Uterus (tissue), 4 donors: ENCODE measurements around the gene VPS50. TPM values are rescaled to one million over a fixed set of nuclear protein-coding genes. Genes with fewer than 3 reads are reported as not detected.

Experiments
- DNase-seq, 2 donors: peaks; one replicate each; pipeline ENCODE4 v3.0.0-alpha.2; 2019 to 2020
- H3K27ac ChIP-seq, 2 donors: fragments of 200-600 bp; sonication (generic); 1 replicate in 1 of 2; 2 replicates in 1 of 2; pipeline ENCODE4 v1.5.1; 2016 to 2018
- H3K27me3 ChIP-seq, 2 donors: fragments of 200-600 bp; sonication (generic); one replicate each; pipeline ENCODE4 v1.5.1; 2018 to 2019; ENCODE audit warnings: control low read depth in 1 of 2
- H3K36me3 ChIP-seq, 2 donors: fragments of 200-600 bp; sonication (generic); one replicate each; pipeline ENCODE4 v1.5.1; 2019; ENCODE audit warnings: control low read depth in 1 of 2
- H3K4me1 ChIP-seq, 2 donors: fragments of 200-600 bp; sonication (generic); one replicate each; pipeline ENCODE4 v1.5.1; 2018 to 2019; ENCODE audit warnings: control low read depth in 1 of 2
- H3K4me3 ChIP-seq, 2 donors: fragments of 200-600 bp; sonication (generic); 1 replicate in 1 of 2; 2 replicates in 1 of 2; pipeline ENCODE4 v1.5.1; 2018 to 2019; ENCODE audit warnings: mild to moderate bottlenecking in 1 of 2
- H3K9me3 ChIP-seq, 2 donors: fragments of 200-600 bp; sonication (generic); one replicate each; pipeline ENCODE4 v1.5.1; 2019; ENCODE audit warnings: control low read depth in 1 of 2
- CTCF ChIP-seq, 4 experiments: fragments of 200-600 bp in 2 of 4; fragments of 450-650 bp in 2 of 4; sonication (generic) in 2 of 4; IDR thresholded peaks; one replicate each; pipeline ENCODE4 v1.5.1; 2016 to 2019; ENCODE audit warnings: antibody characterized with exemption in 4 of 4, mild to moderate bottlenecking in 2 of 4, moderate library complexity in 1 of 4
- POLR2A ChIP-seq, 2 donors: fragments of 450-650 bp; IDR thresholded peaks; one replicate each; pipeline ENCODE4 v1.6.1; 2016; ENCODE audit warnings: antibody characterized with exemption in 2 of 2, mild to moderate bottlenecking in 1 of 2, moderate library complexity in 1 of 2
- intact Hi-C: fragments of 100-400 bp; cut with DNase I; formaldehyde crosslinking; loops from one replicate; pipeline ENCODE4 v1.15.1; 2023; ENCODE audit warnings: low total_unique reads
- total RNA-seq, 4 donors: library from RNA; depleted of rRNA in 3 of 4; stranded (reverse); fragments of >200 nt in 3 of 4; gene quantifications; one replicate each; pipeline versions ENCODE4 v1.1.0 to v1.2.4, GENCODE V29; 2014 to 2023
- donor health status: DM: yes; HTN: yes; CAD: no.

VPS50 gene
- total RNA-seq, 4 donors from 2014 or later = 8.5 to 201 (median 64.6) TPM

GRCh38 chr7:93211228-93211818, 20.8 kb upstream of the VPS50 start:
- H3K27ac ChIP-seq = no peak overlapping the region
- no peak for DNase-seq
- H3K9me3 ChIP-seq = no peaks in the 10 kb centered on the region
- no peak for TF ChIP-seq POLR2A (IDR thresholded peaks at IDR 0.05)
- TF ChIP-seq CTCF (IDR thresholded peaks at IDR 0.05) = no peak
- no peaks in the 10 kb centered on the region for H3K4me1 ChIP-seq
- intact Hi-C loops = no loop called here
- H3K4me3 ChIP-seq = no peak overlapping the region
- no peaks in the 10 kb centered on the region for H3K27me3 ChIP-seq
- H3K36me3 ChIP-seq = no peaks in the 10 kb centered on the region

GRCh38 chr7:93212881-93213280, 19.3 kb upstream of the VPS50 start:
- H3K4me3 ChIP-seq = no peak overlapping the region
- H3K27ac ChIP-seq = no peak overlapping the region

GRCh38 chr7:93218997-93219827, 13.0 kb upstream of the VPS50 start:
- Histone ChIP-seq H3K36me3 (no peaks in the 10 kb centered on the region), H3K4me1 (no peaks in the 10 kb centered on the region), H3K27ac (no peak overlapping the region), H3K4me3 (no peak overlapping the region), H3K27me3 (no peaks in the 10 kb centered on the region), H3K9me3 (no peaks in the 10 kb centered on the region)
- no peak for TF ChIP-seq CTCF (IDR thresholded peaks at IDR 0.05)
- TF ChIP-seq POLR2A (IDR thresholded peaks at IDR 0.05) = no peak
- no peak for DNase-seq
- intact Hi-C loops = no loop called here

More at GRCh38 chr7:93212881-93213280, 19.3 kb upstream of the VPS50 start:
- Histone ChIP-seq H3K27me3 (no peaks in the 10 kb centered on the region), H3K9me3 (no peaks in the 10 kb centered on the region), H3K4me1 (no peaks in the 10 kb centered on the region), H3K36me3 (no peaks in the 10 kb centered on the region)
- intact Hi-C loops = no loop called here
- no peak for DNase-seq
- TF ChIP-seq POLR2A (IDR thresholded peaks at IDR 0.05) = no peak
- no peak for TF ChIP-seq CTCF (IDR thresholded peaks at IDR 0.05)

GRCh38 chr7:93219868-93220267, 12.3 kb upstream of the VPS50 start:
- intact Hi-C loops = no loop called here

More at GRCh38 chr7:93219868-93220267, 12.3 kb upstream of the VPS50 start:
- Histone ChIP-seq H3K4me1 (no peaks in the 10 kb centered on the region), H3K27me3 (no peaks in the 10 kb centered on the region), H3K27ac (no peak overlapping the region), H3K4me3 (no peak overlapping the region), H3K36me3 (no peaks in the 10 kb centered on the region), H3K9me3 (no peaks in the 10 kb centered on the region)
- no peak for TF ChIP-seq CTCF (IDR thresholded peaks at IDR 0.05)
- no peak for TF ChIP-seq POLR2A (IDR thresholded peaks at IDR 0.05)
- no peak for DNase-seq
